ENCODE data around the gene CPNE4.
"Not testable (repeated sequence)": the region's sequence is repeated elsewhere in the genome, so short reads cannot be mapped to it uniquely, and the experiment has no call there.

The CPNE4 gene

GRCh38 chr3:131518680-131519079, 516.1 kb downstream of the CPNE4 start:
- DNase-seq = no peak

DNA sequence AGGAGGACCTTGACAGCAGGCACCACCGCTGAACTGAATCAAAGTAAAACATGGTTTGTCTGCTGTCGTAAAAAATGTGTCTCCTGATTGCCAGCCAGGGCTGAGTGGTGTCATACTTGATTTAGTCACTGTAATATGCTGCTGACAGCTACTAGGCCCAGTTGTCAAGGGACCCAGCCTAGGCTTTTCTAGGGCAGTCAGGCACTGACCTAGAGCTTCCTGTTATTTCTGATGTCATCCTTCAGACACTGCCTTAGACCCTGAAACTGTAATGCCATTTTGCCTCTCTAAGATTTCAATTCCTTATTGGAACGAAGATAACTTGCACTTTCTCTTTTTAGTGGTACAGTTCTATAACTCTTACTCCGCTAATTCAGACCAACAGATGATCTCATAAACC, 529.4 kb downstream of the CPNE4 start:
- no peak for DNase-seq

- DNase-seq = no peak
Measured at GRCh38 chr3:131503320-131503635, 531.5 kb downstream of the CPNE4 start.

DNA sequence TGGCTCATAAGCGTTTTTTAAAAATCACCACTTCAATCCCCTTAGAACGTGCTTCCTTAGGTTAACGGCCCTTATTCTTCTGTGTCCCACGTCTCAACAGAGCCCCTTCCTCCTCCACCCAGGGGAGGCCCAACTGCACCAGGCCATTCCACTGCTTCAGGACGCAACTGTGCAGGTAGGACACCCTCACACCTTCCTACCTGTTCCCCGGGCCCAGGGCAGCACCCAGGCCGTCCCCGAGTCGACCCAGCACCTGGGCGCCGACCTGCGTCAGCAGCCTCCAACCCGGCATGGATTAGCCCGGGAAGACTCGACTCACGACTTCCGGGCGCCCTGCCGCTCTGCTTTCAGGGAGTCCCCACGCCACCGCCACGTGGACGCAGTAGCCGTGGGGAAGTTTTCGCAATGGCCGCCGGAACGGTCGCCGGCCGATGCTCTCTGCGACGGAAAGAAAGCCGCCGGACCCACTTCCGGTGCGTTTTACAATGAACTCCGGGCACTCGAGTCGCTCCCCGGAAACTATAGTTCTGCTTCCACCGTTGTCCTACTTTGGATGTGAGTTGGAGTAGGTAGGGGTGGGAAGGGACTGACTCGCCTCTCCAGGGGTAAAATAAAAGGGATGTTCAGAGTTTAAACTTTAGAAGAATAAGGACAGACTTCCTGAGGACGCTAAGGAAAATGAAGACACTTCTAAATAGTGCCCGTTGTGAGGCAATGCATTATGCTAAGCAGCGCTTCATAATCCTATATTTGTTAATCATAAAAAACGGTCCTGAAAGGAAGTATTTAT, 532.1 kb downstream of the CPNE4 start, which contains the start of gene MRPL3:
Gene MRPL3, minus strand, starts transcription at position 442 of the 790 bp plus-strand sequence. Its CDS starts 150 bp downstream, at position 292.
- DNase-seq = peak; percentile 77 to 79

- DNase-seq = no peak
Measured at GRCh38 chr3:131501949-131502348, 532.9 kb downstream of the CPNE4 start.

GRCh38 chr3:131494706-131495105, 540.1 kb downstream of the CPNE4 start:
- DNase-seq = no peak

DNA sequence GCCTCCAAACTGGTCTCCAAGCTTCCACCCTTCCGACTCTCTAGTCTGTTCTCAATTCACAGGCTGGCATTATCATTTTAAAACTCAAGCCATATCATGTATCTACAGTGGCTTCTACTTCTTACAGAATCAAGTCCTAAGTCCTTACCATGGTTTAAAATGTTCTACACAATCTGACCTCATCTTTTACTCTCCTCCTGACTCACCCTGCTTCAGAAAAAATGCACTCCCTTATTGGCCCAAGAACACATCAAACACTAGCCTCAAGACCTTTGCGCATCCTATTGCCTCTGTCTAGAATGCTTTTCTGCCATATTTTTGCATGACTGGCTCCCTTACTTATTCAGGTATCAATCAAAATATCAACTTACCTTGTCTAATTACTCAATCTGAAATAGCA, 543.0 kb downstream of the CPNE4 start:
- no peak for DNase-seq

- no peak for DNase-seq
Measured at GRCh38 chr3:131491084-131491483, 543.7 kb downstream of the CPNE4 start.

DNA sequence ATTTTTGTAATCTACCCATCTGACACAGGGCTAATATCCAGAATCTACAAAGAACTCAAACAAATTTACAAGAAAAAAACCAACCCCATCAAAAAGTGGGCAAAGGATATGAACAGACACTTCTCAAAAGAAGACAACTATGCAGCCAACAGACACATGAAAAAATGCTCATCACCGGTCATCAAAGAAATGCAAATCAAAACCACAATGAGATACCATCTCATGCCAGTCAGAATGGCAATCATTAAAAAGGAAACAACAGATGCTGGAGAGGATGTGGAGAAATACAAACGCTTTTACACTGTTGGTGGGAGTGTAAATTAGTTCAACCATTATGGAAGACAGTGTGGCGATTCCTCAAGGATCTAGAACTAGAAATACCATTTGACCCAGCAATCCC, 548.3 kb downstream of the CPNE4 start:
- DNase-seq = not testable (repeated sequence)

GRCh38 chr3:131485119-131485518, 549.7 kb downstream of the CPNE4 start:
- no peak for DNase-seq

- no peak for DNase-seq
Measured at GRCh38 chr3:131484496-131485111, 550.2 kb downstream of the CPNE4 start.
